NK-92 (cell line): ENCODE measurements around the gene BBS5.
"Not testable (repeated sequence)": the region's sequence is repeated elsewhere in the genome, so short reads cannot be mapped to it uniquely, and the experiment has no call there.

Experiments used
- DNase-seq: peaks from one replicate; lab custom pipeline; 2025; ENCODE audit not compliant: unreplicated experiment; lab: John Stamatoyannopoulos, UW

The BBS5 gene

DNA sequence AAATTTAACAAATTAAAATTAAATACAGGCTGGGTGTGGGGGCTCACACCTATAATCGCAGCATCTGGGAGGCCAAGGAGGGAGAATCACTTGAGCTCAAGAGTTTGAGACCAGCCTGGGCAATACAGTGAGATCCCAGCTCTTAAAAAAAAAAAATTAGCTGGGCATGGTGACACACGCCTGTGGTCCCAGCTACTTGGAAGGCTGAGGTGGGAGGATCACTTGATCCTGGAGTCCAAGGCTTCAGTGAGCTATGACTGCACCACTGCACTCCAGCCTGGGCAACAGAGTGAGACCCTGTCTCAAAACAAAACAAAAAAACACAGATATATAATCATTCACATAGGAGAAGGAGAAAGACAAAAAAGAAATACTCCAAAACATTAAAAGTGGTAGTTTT, 60.2 kb downstream of the BBS5 start:
- not testable (repeated sequence) for DNase-seq

DNA sequence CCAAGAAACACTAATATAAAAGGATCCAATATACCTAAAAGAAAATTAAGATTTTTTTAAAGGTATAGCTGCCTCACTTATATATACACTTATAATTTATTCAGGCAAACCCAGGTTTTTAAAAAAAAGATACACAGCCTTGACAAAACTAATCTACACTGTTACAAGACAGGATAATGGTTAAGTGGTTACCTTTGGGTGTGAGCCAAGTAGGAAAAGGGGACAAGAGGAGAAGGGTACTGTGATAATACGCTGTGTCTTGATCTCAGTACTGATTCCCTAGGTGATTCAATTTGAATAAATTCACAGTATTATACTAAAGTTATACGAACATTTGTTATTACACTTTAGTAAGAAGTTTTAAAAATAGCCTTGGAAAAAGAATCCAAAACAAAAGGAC, 60.9 kb downstream of the BBS5 start:
- no peak for DNase-seq

DNA sequence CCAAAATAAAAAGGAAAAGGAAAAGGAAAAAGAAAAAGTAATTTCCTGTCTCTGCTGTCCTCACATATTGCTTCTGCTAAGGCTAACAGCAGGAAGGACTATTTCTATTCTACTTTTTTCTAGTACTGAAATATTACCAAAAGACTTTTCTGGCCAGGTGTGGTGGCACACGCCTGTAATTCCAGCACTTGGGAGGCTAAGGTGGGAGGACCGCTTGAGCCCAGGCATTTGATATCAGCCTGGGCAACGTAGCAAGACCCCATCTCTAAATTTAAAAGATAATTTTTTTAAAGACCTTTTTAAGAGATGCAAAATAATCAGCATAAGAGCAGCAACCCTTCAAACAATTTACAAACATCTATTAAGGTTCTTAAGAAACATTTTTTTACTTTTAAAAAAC, 63.1 kb downstream of the BBS5 start:
- no peak for DNase-seq

DNA sequence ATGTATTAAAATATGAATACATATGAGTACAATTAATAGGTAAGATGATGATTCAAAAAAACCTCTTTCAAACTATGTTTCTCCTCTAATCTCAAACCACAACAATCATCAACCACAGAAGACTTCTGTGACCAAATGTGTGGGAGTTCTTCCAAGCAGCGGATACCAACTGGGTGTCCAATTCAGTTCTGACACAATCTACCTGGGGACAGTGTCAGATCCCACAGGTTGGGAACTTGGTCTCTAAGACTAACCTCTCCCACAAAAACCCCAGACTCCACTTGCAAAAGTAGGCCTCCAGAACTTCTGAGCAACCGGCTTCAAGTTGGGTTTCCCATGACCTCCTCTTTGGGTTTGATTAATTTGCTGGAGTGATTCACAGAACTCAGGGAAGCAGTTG, 67.5 kb downstream of the BBS5 start:
- no peak for DNase-seq
